K562 (cell line): ENCODE measurements around the gene CTCFL.

Experiments
- BHLHE40 ChIP-seq: IDR thresholded peaks from 2 replicates; pipeline ENCODE4 v1.6.1; 2011; ENCODE audit warnings: low read length, improper control_type of control experiment
- GMEB1 ChIP-seq: fragments of 250-450 bp; sonication (Bioruptor Pico); IDR thresholded peaks from 2 replicates; pipeline ENCODE4 v1.4.0; 2020; ENCODE audit warnings: mild to moderate bottlenecking
- JUND ChIP-seq, 2 experiments: IDR thresholded peaks; 2 replicates in 1 of 2; 3 replicates in 1 of 2; pipeline ENCODE4 v1.6.1; 2011; ENCODE audit warnings: borderline replicate concordance in 2 of 2, low read depth in 2 of 2, low read length in 2 of 2, improper control_type of control experiment in 1 of 2, missing biosample characterization in 1 of 2, missing genetic modification characterization in 1 of 2, missing genetic modification reagents in 1 of 2
- SREBF1 ChIP-seq: fragments of 150-350 bp; IDR thresholded peaks from 2 replicates; pipeline ENCODE4 v1.6.1; 2014; ENCODE audit warnings: antibody characterized with exemption, low read depth, low read length, borderline replicate concordance
- ZNF121 ChIP-seq: sonication (generic); formaldehyde crosslinking; conservative IDR thresholded peaks from 2 replicates; pipeline ENCODE4 v1.8.0; 2022; ENCODE audit warnings: missing genetic modification reagents

GRCh38 chr20:57557926-57558613 lies 33.1 kb upstream of the CTCFL start:
- TF ChIP-seq BHLHE40 (no peak), ZNF121 (CRISPR knock-in tag) (no peak), SREBF1 (no peak), GMEB1 (CRISPR knock-in tag) (no peak), JUND (IDR thresholded peaks at IDR 0.05; ENCODE audit: borderline replicate concordance, low read depth, low read length) (no peak), JUND (tag; IDR thresholded peaks at IDR 0.05; ENCODE audit: borderline replicate concordance, low read depth, low read length) (no peak)
